Duodenal mucosa (tissue), 2 donors: ENCODE results near the gene JOSD2.
"Not testable (repeated sequence)": the region's sequence is repeated elsewhere in the genome, so short reads cannot be mapped to it uniquely, and the experiment has no call there.

Source experiments
- H3K27ac ChIP-seq: one replicate; pipeline ENCODE4 v1.7.0; 2013; ENCODE audit warnings: low read depth, low read length
- H3K27me3 ChIP-seq, 2 donors: one replicate each; pipeline ENCODE4 v1.7.0; 2013; ENCODE audit warnings: low read length in 2 of 2, control low read depth in 1 of 2; ENCODE audit not compliant: insufficient read depth in 2 of 2, control insufficient read depth in 1 of 2
- H3K36me3 ChIP-seq, 2 donors: one replicate each; pipeline ENCODE4 v1.7.0; 2013; ENCODE audit warnings: low read length in 2 of 2, control low read depth in 1 of 2; ENCODE audit not compliant: insufficient read depth in 2 of 2, control insufficient read depth in 1 of 2
- H3K4me1 ChIP-seq, 2 donors: one replicate each; pipeline ENCODE4 v1.7.0; 2013; ENCODE audit warnings: low read length in 2 of 2, control low read depth in 1 of 2; ENCODE audit not compliant: insufficient read depth in 2 of 2, control insufficient read depth in 1 of 2
- H3K4me3 ChIP-seq, 2 donors: one replicate each; pipeline ENCODE4 v1.7.0; 2013; ENCODE audit warnings: low read length in 2 of 2, low read depth in 1 of 2
- H3K9ac ChIP-seq, 2 donors: one replicate each; pipeline ENCODE4 v1.7.0; 2013; ENCODE audit warnings: low read length in 2 of 2, low read depth in 1 of 2
- H3K9me3 ChIP-seq, 2 donors: one replicate each; pipeline ENCODE4 v1.7.0; 2013; ENCODE audit warnings: low read length in 2 of 2, control low read depth in 1 of 2; ENCODE audit not compliant: control insufficient read depth in 1 of 2

JOSD2 gene

GRCh38 chr19:50546527-50547221 lies 35.7 kb upstream of the JOSD2 start:
- Histone ChIP-seq H3K9me3 (no peaks in the 10 kb centered on the region), H3K27ac (no peak overlapping the region), H3K36me3 (no peaks in the 10 kb centered on the region), H3K9ac (no peak overlapping the region), H3K4me3 (no peak overlapping the region), H3K4me1 (no peaks in the 10 kb centered on the region), H3K27me3 (no peaks in the 10 kb centered on the region)

GRCh38 chr19:50542943-50543342 lies 32.0 kb upstream of the JOSD2 start:
- Histone ChIP-seq H3K9me3 (no peaks in the 10 kb centered on the region), H3K4me1 (no peaks in the 10 kb centered on the region), H3K4me3 (no peak overlapping the region), H3K27ac (no peak overlapping the region), H3K9ac (no peak overlapping the region), H3K27me3 (no peaks in the 10 kb centered on the region), H3K36me3 (no peaks in the 10 kb centered on the region)

DNA sequence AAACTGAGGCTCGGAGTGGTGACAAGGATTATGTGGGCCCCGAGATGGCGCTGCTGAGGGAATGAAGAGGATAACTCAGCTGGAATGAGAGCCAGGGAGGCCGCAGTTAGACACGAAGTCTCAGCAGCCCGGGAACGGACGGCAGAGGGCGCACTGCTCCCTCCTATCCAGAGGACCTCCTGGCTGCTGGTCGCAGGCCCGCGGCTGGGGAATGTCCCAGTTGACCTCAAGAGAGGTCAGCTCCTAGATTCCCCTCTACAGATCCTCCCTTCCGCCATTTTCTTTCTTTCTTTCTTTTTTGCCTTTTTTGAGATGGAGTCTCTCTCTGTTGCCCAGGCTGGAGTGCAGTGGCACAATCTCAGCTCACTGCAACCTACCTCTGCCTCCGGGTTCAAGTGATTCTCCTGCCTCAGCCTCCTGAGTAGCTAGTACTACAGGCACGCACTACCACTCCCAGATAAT lies 26.8 kb upstream of the JOSD2 start:
- Histone ChIP-seq H3K4me1 (no peaks in the 10 kb centered on the region), H3K9ac (no peak overlapping the region), H3K9me3 (no peaks in the 10 kb centered on the region), H3K27ac (no peak overlapping the region), H3K27me3 (no peaks in the 10 kb centered on the region), H3K4me3 (no peak overlapping the region), H3K36me3 (no peaks in the 10 kb centered on the region)

DNA sequence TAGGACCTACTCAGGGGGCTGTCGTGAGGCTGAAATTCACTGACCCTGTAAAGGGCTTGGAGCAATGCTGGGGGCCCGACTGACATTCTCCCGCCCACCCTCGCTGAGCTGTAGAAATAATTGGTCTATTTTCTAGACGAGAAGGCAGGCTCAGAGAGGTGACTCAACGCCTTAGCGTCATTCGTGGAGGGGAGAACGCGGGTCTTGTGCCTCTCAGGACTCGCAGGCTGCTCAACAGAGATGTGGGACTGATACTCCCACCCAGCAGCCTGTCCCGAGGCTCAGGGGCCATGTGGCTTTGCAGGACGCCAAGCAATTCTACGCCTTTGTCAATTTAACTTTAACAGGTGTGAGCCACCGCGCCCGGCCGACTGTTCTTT lies 26.3 kb upstream of the JOSD2 start:
- no peak overlapping the region for H3K4me3 ChIP-seq
- H3K27ac ChIP-seq: no peak overlapping the region

GRCh38 chr19:50536662-50537305 lies 25.8 kb upstream of the JOSD2 start:
- H3K36me3 ChIP-seq: no peaks in the 10 kb centered on the region
- H3K27me3 ChIP-seq: no peaks in the 10 kb centered on the region
- peaks cover 5% of the 10 kb centered on the region in 2 donors for H3K9me3 ChIP-seq
- no peak overlapping the region for H3K27ac ChIP-seq
- no peak overlapping the region for H3K4me3 ChIP-seq
- H3K9ac ChIP-seq: no peak overlapping the region
- H3K4me1 ChIP-seq: no peaks in the 10 kb centered on the region

More for the DNA sequence above, 26.3 kb upstream of the JOSD2 start:
- no peaks in the 10 kb centered on the region for H3K27me3 ChIP-seq
- peaks cover 4 to 5% of the 10 kb centered on the region in 2 donors for H3K9me3 ChIP-seq
- no peaks in the 10 kb centered on the region for H3K4me1 ChIP-seq
- no peaks in the 10 kb centered on the region for H3K36me3 ChIP-seq
- H3K9ac ChIP-seq: no peak overlapping the region

DNA sequence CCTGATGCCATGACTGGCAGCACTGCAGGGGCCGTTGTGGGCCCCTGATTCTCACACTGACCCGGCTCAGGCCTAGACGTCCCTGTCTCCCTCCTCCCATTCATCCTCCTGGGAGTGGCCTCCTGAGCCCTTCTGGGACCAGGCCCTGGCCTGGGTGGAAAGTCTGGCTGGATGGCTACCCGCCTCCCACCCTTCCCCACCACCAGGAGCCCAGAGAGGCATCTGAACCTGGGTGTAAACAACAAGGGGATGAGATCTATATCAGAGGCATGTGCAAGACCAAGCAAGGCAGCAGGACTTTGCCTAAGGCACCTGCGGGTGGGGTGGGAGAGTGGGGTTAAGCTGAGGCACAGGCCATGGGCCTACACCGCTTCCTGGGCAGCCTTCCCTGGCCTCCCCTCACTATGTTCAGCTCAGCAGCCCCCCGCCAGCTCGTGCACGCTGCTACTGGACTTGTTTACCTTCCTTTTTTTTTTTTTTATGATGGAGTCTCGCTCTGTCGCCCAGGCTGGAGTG lies 24.7 kb upstream of the JOSD2 start:
- no peak overlapping the region for H3K4me3 ChIP-seq
- peaks cover 5% of the 10 kb centered on the region in 2 donors for H3K9me3 ChIP-seq
- no peak overlapping the region for H3K9ac ChIP-seq
- H3K4me1 ChIP-seq: no peaks in the 10 kb centered on the region
- no peak overlapping the region for H3K27ac ChIP-seq
- no peaks in the 10 kb centered on the region for H3K36me3 ChIP-seq
- H3K27me3 ChIP-seq: no peaks in the 10 kb centered on the region

- no peak overlapping the region for H3K4me3 ChIP-seq
- no peak overlapping the region for H3K9ac ChIP-seq
- no peak overlapping the region for H3K27ac ChIP-seq
- peaks cover 5% of the 10 kb centered on the region in 2 donors for H3K9me3 ChIP-seq
- H3K36me3 ChIP-seq: no peaks in the 10 kb centered on the region
- no peaks in the 10 kb centered on the region for H3K4me1 ChIP-seq
- H3K27me3 ChIP-seq: peaks cover 0 to 3% of the 10 kb centered on the region in 2 donors
Measured at GRCh38 chr19:50534478-50534877, 23.5 kb upstream of the JOSD2 start.

DNA sequence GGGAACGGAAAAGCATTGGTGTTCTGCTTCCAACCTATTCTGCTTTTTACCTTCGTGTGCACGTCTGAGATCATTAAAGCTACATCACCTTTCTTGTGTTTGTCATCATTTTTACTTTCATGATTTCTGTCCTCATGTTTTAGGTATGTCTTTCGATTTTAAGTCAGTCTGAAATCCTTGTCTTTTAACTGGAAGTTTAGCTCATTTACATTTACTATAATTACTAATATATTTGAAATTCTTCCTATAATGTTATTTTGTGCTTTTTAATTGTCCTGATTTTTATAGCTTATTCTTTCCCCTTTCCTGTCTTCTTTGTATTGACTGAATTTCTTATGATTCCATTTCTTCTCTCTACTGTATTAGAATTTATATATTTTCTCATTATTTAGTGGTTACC lies 22.0 kb upstream of the JOSD2 start:
- H3K9me3 ChIP-seq: peaks cover 5% of the 10 kb centered on the region in 2 donors
- no peak overlapping the region for H3K9ac ChIP-seq
- no peak overlapping the region for H3K4me3 ChIP-seq
- H3K4me1 ChIP-seq: no peaks in the 10 kb centered on the region
- H3K27me3 ChIP-seq: peaks cover 0 to 3% of the 10 kb centered on the region in 2 donors
- H3K36me3 ChIP-seq: no peaks in the 10 kb centered on the region
- no peak overlapping the region for H3K27ac ChIP-seq

- H3K9ac ChIP-seq: no peak overlapping the region
- H3K4me1 ChIP-seq: no peaks in the 10 kb centered on the region
- no peak overlapping the region for H3K4me3 ChIP-seq
- H3K9me3 ChIP-seq: peaks cover 5% of the 10 kb centered on the region in 2 donors
- H3K27me3 ChIP-seq: peaks cover 0 to 3% of the 10 kb centered on the region in 2 donors
- H3K27ac ChIP-seq: no peak overlapping the region
- H3K36me3 ChIP-seq: no peaks in the 10 kb centered on the region
Measured at GRCh38 chr19:50531171-50531612, 20.2 kb upstream of the JOSD2 start.

DNA sequence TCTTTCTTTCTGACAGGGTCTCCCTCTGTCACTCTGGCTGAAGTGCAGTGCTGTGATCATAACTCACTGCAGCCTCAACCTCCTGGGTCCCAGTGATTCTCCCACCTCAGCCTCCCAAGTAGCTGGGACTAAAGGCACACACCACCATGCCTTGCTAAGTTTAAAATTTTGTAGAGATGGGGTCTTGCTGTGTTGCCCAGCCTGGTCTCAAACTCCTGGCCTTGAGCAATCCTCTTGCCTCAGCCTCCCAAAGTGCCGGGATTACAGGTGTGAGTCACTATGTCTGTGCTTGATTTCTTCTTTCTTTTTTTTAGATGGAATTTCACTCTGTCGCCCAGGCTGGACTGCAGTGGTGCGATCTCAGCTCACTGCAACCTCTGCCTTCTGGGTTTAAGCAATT lies 17.1 kb upstream of the JOSD2 start:
- H3K27me3 ChIP-seq, H3K4me3 ChIP-seq, H3K4me1 ChIP-seq, H3K9me3 ChIP-seq, H3K36me3 ChIP-seq, H3K27ac ChIP-seq, H3K9ac ChIP-seq: not testable (repeated sequence)
